Right cardiac atrium (tissue), 5 donors: ENCODE data around the gene PDE5A. TPM values are rescaled to one million over a fixed set of nuclear protein-coding genes. Genes with fewer than 3 reads are reported as not detected.
"Not testable (repeated sequence)": the region's sequence is repeated elsewhere in the genome, so short reads cannot be mapped to it uniquely, and the experiment has no call there.

Experiments used
- ATAC-seq, 2 donors: fragments of 200-7000 bp; cut with Tn5 transposase; one replicate each; pipeline versions ENCODE4 v1.8.0 to v1.9.1; 2020; ENCODE audit warnings: moderate library complexity in 2 of 2, mild to moderate bottlenecking in 1 of 2
- DNase-seq, 3 donors: peaks; one replicate each; pipeline ENCODE4 v3.0.0-alpha.2; 2020
- H3K27ac ChIP-seq: one replicate; pipeline ENCODE4 v1.5.1; 2013; ENCODE audit warnings: mild to moderate bottlenecking, low read length, control low read depth, moderate library complexity
- H3K27me3 ChIP-seq: one replicate; pipeline ENCODE4 v1.6.1; 2013; ENCODE audit not compliant: control insufficient read depth, insufficient read depth
- H3K4me1 ChIP-seq: one replicate; pipeline ENCODE4 v1.6.1; 2013; ENCODE audit warnings: low read length; ENCODE audit not compliant: control insufficient read depth, insufficient read depth
- H3K4me3 ChIP-seq: one replicate; pipeline ENCODE4 v1.5.1; 2013; ENCODE audit warnings: low read length, control low read depth
- H3K9me3 ChIP-seq: one replicate; pipeline ENCODE4 v1.6.1; 2013; ENCODE audit warnings: low read length; ENCODE audit not compliant: control insufficient read depth
- WGBS: extraction: QIAGEN DNeasy Blood & Tissue Kit; methylation state at CpG from one replicate; pipeline ENCODE4 v1.1.7; 2013; 5-methylcytosine and 5-hydroxymethylcytosine counted together
- intact Hi-C, 4 donors: fragments of 100-400 bp; cut with DNase I; formaldehyde crosslinking; loops; one replicate each; pipeline versions ENCODE4 v1.11.0 to v1.14.0; 2022 to 2023
- polyA plus RNA-seq: library from polyadenylated mRNA; stranded (reverse); fragments of 200-250 nt; gene quantifications from one replicate; pipeline ENCODE4 v1.2.3, GENCODE V29; 2013
- total RNA-seq, 4 donors: library from RNA; stranded (reverse); fragmentation: NEBNext Ultra II Directional; extraction: Animal tissue kit (Norgen Biotek cat#: 25700); gene quantifications; one replicate each; pipeline ENCODE4 v1.2.1, GENCODE V29; 2021
- donor health status: healthy with polysubstance abuse.
- donor health status: DM: no; HTN: yes; CAD: no.
- donor health status: DM: no; HTN: no; CAD: no.
- donor health status: DM: no; HTN: yes; CAD: no; lungs with severe emphysema.
- donor health status: DM: yes; HTN: yes; CAD: no.

The PDE5A gene
- total and polyA plus RNA-seq, 5 donors: 2.8 to 11.8 (median 9.8) TPM

GRCh38 chr4:119663160-119663788 lies 34.7 kb upstream of the PDE5A start:
- Histone ChIP-seq H3K9me3 (no peaks in the 10 kb centered on the region), H3K4me3 (no peak overlapping the region), H3K27ac (no peak overlapping the region), H3K27me3 (no peaks in the 10 kb centered on the region), H3K4me1 (no peaks in the 10 kb centered on the region)
- ATAC-seq: no peak
- 49% methylated on average over 1 of the region's 1 CpG for WGBS
- intact Hi-C loops: no loop called here
- no peak for DNase-seq

- DNase-seq, H3K27me3 ChIP-seq, H3K4me3 ChIP-seq, H3K27ac ChIP-seq, H3K4me1 ChIP-seq, ATAC-seq, intact Hi-C loops, H3K9me3 ChIP-seq: not testable (repeated sequence)
- WGBS: 78% methylated on average over 2 of the region's 2 CpGs
Observed at GRCh38 chr4:119662612-119663011, 34.0 kb upstream of the PDE5A start.

DNA sequence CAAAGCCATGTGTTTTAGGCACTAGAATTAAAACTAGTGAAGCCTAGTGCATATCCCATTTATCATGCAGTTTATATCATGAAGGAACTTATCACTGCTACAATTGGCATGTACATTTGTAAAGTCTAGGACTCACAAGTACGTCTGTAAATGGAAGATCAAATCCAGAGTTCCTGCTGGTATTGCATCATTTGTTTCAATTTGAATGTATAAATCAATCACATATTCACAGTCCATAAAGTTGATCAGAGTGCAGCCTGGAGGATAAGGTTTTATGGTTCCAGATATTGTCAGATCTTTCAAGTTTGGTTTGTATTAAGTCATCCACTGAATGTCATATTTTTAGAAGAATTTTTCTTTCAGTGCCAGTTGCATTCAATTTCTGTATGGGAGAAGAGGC lies 32.6 kb upstream of the PDE5A start:
- Histone ChIP-seq H3K4me3 (no peak overlapping the region), H3K9me3 (no peaks in the 10 kb centered on the region), H3K27ac (no peak overlapping the region), H3K27me3 (no peaks in the 10 kb centered on the region), H3K4me1 (no peaks in the 10 kb centered on the region)
- WGBS: 48% methylated on average over 1 of the region's 1 CpG
- intact Hi-C loops: no loop called here
- DNase-seq (no peak), ATAC-seq (no peak)

GRCh38 chr4:119659576-119659975 lies 31.0 kb upstream of the PDE5A start:
- DNase-seq (no peak), ATAC-seq (no peak)
- Histone ChIP-seq H3K27ac (no peak overlapping the region), H3K4me1 (no peaks in the 10 kb centered on the region), H3K27me3 (no peaks in the 10 kb centered on the region), H3K4me3 (no peak overlapping the region), H3K9me3 (no peaks in the 10 kb centered on the region)
- intact Hi-C loops: no loop called here

DNA sequence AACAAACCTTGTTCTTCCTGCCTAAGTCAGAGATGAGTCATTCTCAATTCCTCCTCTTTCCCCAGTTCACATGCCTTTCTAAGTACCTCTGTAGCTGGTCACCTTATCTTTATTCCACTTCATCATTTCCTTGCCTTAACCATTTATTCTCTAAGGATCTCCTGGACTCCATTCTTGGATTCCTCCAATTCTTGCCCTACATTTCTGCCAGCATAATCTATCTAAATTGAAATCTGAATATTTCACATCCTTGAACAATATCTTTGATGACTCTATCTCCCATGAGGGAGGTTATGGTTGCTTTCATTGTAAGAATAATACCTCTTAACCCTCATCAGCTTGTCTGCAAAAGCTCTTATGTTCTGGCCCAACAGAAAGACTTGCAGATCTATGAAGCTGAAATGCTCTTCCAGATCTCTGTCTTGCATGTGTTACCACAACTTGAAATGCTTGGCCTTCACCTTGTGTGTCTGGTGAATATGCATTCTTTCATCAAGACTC lies 28.6 kb upstream of the PDE5A start:
- Histone ChIP-seq H3K4me3 (no peak overlapping the region), H3K27me3 (no peaks in the 10 kb centered on the region), H3K27ac (no peak overlapping the region), H3K9me3 (no peaks in the 10 kb centered on the region), H3K4me1 (no peaks in the 10 kb centered on the region)
- ATAC-seq (no peak), DNase-seq (no peak)
- intact Hi-C loops: no loop called here

GRCh38 chr4:119656342-119656741 lies 27.7 kb upstream of the PDE5A start:
- H3K27ac ChIP-seq: no peak overlapping the region

GRCh38 chr4:119655111-119655837 lies 26.7 kb upstream of the PDE5A start:
- intact Hi-C loops: no loop called here

More at GRCh38 chr4:119656342-119656741, 27.7 kb upstream of the PDE5A start:
- Histone ChIP-seq H3K27me3 (no peaks in the 10 kb centered on the region), H3K4me3 (no peak overlapping the region), H3K4me1 (no peaks in the 10 kb centered on the region), H3K9me3 (no peaks in the 10 kb centered on the region)
- DNase-seq: no peak
- no peak for ATAC-seq
- intact Hi-C loops: no loop called here

GRCh38 chr4:119653990-119654389 lies 25.4 kb upstream of the PDE5A start:
- DNase-seq: no peak
- no peaks in the 10 kb centered on the region for H3K4me1 ChIP-seq
- H3K27me3 ChIP-seq: no peaks in the 10 kb centered on the region
- WGBS: 95% methylated on average over 4 of the region's 4 CpGs
- no peak overlapping the region for H3K4me3 ChIP-seq
- no peak for ATAC-seq
- H3K27ac ChIP-seq: no peak overlapping the region
- intact Hi-C loops: no loop called here
- no peaks in the 10 kb centered on the region for H3K9me3 ChIP-seq

More at GRCh38 chr4:119655111-119655837, 26.7 kb upstream of the PDE5A start:
- ATAC-seq: no peak
- DNase-seq: no peak
- Histone ChIP-seq H3K27me3 (no peaks in the 10 kb centered on the region), H3K27ac (no peak overlapping the region), H3K9me3 (no peaks in the 10 kb centered on the region), H3K4me3 (no peak overlapping the region), H3K4me1 (no peaks in the 10 kb centered on the region)
- WGBS: 46% methylated on average over 4 of the region's 4 CpGs

- DNase-seq (no peak), ATAC-seq (no peak)
- Histone ChIP-seq H3K27ac (no peak overlapping the region), H3K4me1 (no peaks in the 10 kb centered on the region), H3K9me3 (no peaks in the 10 kb centered on the region), H3K4me3 (no peak overlapping the region), H3K27me3 (no peaks in the 10 kb centered on the region)
- intact Hi-C loops: no loop called here
- WGBS: 85% methylated on average over 1 of the region's 1 CpG
Observed at GRCh38 chr4:119652998-119653397, 24.4 kb upstream of the PDE5A start.

DNA sequence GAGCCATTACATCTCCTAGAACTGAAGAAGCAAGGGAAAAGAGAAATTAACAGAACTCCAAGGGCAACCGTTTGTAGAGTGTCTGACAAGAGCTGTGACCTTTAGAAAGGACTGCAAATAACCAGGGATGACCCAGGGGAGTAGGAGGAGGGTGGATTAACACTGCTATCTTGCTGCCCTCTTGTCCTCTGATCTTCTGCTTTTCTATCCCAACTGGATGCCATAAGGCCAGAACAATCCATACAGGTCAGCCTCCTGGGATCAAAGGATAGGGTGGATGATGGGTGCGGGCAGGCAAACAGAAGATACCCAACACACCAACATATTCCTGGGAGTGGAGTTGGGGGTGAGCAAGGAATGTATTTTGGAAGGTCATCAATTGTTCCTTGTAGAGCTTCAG lies 19.8 kb upstream of the PDE5A start:
- Histone ChIP-seq H3K27me3 (no peaks in the 10 kb centered on the region), H3K4me3 (no peak overlapping the region), H3K4me1 (no peaks in the 10 kb centered on the region), H3K27ac (no peak overlapping the region), H3K9me3 (no peaks in the 10 kb centered on the region)
- intact Hi-C loops: no loop called here
- 72% methylated on average over 2 of the region's 2 CpGs for WGBS
- ATAC-seq (no peak), DNase-seq (no peak)

DNA sequence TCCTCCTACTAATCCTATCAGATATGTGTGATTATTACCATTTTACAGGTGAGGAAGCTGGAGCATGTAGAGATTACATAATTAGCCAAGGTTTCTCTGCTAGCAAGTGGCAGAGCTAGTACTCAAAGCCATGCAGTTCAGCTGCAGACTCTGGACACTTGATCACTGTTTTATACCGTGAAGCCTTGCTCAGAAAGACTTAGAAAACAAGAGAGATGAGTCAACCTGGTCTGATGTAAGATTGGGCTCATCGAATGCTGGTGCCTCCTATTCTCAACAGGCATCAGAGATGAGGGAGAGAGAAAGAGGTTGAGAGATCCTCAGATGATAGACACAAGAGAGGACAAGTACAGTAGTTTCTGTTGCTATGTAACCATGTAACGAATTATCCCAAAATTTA lies 19.0 kb upstream of the PDE5A start:
- no peak overlapping the region for H3K4me3 ChIP-seq
- 82% methylated on average over 3 of the region's 3 CpGs for WGBS
- ATAC-seq (no peak), DNase-seq (no peak)
- no peaks in the 10 kb centered on the region for H3K27me3 ChIP-seq
- no peaks in the 10 kb centered on the region for H3K4me1 ChIP-seq
- no peaks in the 10 kb centered on the region for H3K9me3 ChIP-seq
- no peak overlapping the region for H3K27ac ChIP-seq
- intact Hi-C loops: no loop called here
